OCI-LY7 (cell line): ENCODE measurements around the gene PSME4.

Source experiments
- EZH2phosphoT487 ChIP-seq: fragments of 200-600 bp; sonication (generic); IDR thresholded peaks from 2 replicates; pipeline ENCODE4 v1.6.1; 2018; ENCODE audit warnings: low read depth, borderline replicate concordance, mild to moderate bottlenecking, mixed run types, antibody characterized with exemption, low read length, moderate library complexity, mixed read lengths
- TF ChIP-seq, protein P1 (sequence below): fragments of 200-600 bp; sonication (generic); conservative IDR thresholded peaks from 2 replicates; pipeline ENCODE4 v1.5.1; 2014; ENCODE audit warnings: mild to moderate bottlenecking, antibody characterized with exemption, low read length, moderate library complexity, mixed read lengths

DNA sequence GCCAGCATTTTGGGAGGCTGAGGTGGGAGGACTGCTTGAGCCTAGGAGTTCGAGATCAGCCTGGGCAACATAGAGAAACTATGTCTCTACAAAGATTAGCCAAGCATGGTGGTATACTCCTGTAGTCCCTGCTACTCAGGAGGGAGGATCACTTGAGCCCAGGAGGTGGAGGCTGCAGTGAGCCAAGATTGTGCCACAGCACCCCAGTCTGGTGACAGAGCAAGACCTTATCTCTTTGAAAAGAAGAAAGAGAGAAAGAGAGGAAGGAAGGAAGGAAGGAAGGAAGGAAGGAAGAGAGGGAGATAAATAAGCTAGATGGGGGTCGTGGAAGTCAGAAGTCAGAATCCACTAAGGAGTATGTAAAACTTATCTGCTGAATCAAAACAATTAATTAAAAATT, 127.2 kb downstream of the PSME4 start:
- TF ChIP-seq, protein P1, sequence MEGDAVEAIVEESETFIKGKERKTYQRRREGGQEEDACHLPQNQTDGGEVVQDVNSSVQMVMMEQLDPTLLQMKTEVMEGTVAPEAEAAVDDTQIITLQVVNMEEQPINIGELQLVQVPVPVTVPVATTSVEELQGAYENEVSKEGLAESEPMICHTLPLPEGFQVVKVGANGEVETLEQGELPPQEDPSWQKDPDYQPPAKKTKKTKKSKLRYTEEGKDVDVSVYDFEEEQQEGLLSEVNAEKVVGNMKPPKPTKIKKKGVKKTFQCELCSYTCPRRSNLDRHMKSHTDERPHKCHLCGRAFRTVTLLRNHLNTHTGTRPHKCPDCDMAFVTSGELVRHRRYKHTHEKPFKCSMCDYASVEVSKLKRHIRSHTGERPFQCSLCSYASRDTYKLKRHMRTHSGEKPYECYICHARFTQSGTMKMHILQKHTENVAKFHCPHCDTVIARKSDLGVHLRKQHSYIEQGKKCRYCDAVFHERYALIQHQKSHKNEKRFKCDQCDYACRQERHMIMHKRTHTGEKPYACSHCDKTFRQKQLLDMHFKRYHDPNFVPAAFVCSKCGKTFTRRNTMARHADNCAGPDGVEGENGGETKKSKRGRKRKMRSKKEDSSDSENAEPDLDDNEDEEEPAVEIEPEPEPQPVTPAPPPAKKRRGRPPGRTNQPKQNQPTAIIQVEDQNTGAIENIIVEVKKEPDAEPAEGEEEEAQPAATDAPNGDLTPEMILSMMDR = no peak
- no peak for TF ChIP-seq EZH2phosphoT487
